ENCODE measurements around the gene MAP3K3.

Gene MAP3K3

DNA sequence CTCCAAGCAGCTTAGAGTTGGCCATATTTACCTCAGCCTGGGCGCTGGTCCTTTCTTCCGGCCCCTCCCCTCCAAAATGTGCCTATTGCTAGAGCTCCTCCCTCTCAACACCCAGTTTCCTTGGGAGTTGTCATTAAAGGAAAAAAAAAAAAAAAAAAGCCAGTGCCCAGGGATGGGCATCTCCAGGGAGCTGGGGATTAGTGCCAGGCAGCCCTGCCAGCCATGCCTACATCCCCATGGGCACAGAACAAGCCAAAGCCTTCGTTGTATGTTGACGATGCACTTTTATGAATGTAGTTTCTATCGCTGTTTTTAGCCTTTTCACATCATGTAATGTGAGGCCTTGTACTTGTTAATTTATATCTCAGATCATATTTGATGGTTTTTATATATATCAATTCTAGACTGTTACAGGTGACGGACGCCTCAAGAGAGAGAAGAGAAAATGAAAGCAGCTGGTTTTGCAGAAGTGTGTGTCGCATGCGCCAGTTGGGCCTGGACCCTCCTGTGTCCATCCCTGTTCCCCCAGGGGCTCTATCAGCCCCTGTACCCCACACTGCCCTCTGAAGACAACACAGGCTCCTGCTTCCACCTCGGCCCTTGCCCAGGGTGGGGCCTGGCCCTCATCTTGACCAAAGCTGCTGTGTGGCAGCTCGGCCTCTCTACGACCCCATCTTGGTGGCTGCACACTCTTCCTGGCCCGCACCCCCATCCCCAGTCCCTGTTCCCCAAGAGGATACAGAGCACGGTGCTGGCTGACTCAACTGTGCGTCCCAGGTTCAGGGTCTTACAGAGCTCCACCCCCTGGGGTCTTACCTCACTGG lies 72.9 kb downstream of the MAP3K3 start:
- no peak for DNase-seq

DNA sequence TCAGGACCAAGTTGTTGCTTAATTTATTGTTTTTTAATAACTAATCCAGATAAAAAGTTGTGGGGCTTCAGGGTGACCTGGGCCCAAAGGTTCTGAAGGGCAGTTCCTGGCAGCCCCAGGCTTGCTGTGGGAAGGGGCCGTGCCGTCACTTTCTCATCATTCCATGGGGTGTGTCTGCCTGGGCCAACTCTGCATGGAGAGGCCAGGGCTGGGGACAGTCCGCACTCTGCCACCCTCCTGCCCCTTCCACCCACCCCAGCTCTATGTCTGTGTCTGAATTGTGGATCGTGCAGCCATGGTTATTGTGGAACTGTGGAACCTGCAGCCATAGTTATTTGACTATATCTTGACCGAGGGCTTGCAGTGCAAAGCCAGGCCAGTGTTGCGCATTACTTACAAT lies 73.7 kb downstream of the MAP3K3 start:
- DNase-seq = no peak

DNA sequence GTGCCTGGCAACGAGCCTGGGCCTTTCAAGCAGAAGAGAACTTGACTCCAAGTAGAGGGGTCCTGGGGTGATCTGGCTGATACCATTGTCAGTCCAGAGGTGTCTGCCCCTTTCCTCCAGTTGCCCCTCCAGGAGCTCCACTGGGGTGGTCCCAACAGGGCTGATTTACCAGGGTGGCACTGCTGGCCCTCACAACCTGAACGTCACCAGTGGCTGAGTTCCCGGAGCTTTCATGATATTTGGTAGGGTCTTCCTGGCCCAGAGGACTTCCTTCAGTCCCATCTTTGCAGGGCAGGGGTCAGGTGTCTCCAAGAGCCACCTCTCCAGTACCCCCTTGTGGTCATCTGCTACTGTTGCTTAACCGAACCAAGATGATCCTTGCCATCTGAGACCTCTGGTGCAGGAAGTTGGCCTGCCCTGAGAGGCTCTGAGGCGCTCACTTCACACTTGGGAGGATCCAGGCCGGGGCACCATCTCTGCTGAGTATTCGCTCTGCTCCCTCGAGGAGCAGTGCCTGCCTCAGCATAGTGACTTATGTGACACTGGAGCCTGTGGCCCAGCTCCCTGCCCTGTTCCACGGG lies 74.3 kb downstream of the MAP3K3 start:
- peak; percentile 12 for DNase-seq

DNA sequence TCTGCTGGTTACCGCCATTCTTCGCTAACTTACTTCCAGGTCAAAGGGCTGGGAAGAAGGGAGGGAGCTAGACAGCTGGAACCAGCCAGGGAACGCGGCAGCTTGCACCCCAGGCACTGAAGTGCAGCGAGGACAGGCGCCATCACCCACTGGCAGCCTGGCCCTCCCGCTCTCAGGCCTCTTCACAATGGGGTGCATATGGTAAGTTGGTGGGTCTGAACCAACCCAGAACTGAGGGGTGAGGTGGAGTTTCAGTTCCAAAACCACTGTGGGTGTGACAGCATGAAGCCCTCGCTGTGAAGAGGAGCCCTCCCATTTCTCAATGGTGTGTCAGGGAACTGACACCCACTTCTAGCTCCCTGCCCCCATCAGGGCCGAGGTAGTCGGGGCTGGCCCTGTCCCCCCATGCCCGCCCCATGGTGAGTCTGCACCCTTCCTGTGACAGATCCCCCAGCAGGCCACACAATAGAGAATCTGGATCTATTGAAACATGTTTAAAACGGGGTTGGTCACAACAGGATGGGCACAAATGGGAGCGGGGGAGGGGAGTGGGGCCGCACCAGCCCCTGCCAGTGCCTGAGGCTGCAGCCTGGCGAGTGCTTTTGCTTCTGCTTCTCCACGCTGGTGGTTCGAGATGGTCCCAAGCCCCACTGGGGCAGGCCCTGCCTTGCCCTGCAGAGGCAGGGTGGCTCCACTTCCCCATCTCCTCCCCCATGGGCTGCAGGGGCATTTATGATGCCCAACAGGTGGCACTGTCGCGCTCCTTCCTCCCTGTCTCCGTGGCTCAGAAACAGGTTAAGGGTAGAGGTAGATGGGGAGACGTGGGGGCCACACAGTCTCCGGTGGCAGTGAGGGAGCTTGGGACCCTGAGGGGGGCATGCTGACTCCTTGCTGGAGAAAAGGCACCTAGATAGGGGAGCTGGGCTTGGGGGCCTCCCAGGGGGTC lies 75.4 kb downstream of the MAP3K3 start:
- peak; percentile 45 for DNase-seq

DNA sequence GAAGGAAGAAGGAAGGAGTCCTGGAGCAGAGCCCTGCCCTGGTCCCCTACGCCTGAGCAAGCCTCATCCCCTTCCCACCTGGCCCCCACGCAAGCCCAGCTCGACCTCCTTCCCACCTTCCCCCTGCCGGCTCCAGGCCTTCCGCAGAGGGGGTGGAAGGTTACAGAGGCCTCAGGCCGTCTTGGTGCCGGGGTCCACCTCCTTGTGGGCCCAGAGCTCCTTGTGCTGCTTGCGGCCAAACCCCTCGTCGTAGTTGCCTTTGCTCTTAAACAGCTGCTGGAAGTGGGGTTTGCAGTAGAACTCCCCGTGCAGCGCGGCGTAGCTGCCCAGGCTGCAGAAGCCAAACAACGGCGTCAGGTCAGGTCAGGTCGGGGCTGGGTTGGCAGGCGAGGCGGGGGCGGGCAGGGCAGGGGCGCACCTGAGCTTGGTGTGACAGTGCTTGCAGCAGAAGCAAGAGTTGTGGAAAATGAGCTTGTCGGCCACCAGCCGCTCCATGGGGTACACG lies 76.2 kb downstream of the MAP3K3 start:
- no peak for DNase-seq

DNA sequence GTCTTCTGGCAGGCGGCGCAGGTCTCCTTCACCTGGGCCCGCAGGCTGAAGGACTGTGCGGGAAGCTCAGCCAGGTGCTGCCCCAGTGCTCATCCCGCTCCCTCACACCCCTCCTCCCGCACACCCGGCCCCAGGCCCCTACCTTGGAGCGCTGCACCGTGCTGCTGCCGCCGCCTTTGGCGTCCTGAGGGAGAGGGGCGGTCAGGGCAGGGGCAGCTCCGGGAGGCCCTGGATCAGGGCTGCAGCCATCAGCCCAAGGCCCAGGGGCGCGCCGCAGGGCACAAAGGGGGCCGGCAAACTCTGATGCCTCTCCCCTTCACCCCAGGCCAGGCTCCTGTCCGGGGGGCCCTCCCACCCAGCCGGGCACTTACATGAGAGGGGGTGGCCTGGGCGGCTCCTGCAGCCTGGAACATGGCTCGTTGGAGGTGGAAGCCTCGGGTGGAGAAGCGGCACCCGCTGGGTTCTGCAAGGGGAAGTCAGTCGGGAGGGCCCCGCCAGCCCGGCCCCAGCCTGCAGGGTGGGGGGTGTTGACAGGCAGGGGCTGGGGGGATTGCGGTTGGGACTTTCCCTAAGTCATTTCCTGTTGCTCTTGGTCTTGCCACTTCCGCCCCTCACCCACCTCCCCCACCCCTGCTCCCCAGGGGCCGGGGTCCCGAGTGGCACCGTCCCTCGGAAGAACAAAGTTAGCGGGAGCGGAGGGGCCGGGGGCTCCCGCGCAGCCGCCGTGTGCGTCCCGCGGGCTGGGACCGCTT lies 76.8 kb downstream of the MAP3K3 start:
- peak; percentile 27 for DNase-seq

DNA sequence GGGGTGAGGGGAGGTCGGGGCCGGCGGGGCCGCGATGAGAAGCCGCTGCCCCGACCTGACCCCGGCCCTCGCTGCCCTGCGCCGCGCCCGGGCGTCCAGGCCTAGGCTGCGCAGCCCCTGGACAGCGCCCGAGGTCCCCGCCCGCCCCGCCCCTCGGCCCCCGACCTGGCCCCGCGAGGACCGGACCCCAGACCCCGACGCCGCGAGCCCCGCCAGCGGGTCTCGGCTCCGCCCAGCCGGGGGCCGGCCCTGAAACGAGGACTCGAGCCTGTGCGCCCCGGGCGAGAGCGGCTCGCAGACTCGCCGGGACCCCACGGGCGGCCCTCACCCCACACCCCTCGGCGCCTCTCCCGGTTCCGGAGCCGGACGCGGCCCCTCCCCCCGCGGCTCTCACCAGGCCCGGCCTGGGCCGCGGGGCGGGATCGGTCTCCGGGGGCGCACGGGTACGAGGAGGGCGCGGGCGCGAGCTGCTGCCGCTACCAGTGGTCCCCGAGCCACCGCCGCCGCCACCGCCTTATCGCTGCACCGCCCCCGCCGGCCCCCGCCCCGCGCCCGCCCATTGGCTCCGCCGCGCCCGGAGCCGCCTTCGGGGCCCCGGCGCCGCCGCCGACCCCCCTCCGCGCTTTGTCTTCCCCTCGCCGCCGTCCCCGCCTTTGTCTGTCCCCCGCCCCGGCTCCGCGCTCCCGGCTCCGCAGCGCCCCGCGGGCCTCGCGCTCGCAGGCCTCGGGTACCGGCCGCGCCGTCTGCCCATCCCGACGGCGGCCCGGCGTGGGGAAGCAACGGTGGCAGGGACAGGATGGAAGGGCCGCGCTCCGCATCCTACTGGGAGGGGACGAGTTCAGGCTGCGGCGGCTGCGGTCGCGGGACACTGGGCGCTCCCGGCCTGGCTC lies 77.7 kb downstream of the MAP3K3 start, which contains the start of gene LIMD2:
LIMD2 (minus strand) TSS at position 488 of the 890 bp plus-strand sequence. CDS start 827 bp downstream, outside the sequence.
- peak; percentile 85 for DNase-seq

DNA sequence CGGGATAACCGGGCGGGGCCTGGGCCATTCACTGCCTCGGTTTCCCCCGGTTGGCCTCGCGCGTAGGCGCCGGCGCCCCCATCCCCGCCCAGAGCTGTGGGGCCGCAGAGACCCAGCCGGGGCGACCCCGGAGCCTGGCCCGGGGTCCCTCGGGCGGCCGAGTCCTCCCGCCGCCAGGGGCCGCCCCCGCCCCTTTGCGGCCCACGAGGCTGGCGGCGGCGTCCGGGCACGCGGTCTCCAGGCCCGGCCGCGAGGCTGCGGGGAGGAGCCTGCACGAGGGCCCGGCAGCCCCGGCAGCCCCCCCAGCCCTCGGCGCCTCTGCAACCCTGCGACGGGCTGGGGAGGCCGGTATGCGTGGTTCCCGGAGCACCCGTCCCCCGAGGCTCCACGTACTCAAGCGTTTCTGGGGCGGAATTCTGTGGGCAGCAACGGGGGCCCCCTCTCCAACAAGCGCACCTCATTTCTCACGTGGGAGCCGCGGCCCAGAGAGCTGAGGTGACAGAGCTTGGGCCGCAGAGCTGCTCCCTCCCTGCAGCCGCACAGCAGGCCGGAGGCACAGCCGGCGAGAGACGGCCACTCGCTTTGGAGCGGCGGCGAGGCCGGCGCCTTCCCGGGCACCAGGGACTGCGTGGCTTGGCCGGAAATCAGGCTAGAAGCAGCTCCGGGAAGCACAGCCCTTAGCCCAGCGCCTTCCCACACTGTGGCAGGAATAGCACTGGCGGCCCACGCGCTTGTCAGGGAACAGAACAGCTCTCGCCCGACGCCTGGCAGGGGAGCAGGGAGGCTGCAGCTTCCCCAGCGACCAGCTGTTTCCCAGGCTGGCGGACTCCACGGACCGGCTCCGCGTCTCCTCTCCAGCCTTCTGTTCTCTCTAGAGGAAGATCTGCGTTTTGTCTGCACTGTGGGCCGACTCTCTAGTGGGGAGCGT lies 78.6 kb downstream of the MAP3K3 start:
- DNase-seq = peak; percentile 59

DNA sequence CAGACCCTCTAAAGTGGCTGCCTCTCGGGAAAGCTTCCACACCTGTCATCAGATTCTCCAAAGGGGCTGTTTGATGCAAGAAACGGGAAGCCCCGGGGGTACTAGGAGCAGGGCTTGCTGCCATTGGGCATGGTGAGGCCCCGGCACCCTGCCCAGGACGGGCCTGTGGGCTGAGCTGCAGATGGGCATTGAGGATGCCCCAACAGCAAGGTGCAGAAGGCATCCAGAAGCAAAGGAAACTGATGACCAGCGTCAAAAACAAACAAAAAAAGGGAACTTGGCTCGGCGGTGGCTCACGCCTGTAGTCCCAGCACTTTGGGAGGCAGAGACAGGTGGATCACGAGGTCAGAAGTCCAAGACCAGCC lies 79.2 kb downstream of the MAP3K3 start:
- DNase-seq = no peak

DNA sequence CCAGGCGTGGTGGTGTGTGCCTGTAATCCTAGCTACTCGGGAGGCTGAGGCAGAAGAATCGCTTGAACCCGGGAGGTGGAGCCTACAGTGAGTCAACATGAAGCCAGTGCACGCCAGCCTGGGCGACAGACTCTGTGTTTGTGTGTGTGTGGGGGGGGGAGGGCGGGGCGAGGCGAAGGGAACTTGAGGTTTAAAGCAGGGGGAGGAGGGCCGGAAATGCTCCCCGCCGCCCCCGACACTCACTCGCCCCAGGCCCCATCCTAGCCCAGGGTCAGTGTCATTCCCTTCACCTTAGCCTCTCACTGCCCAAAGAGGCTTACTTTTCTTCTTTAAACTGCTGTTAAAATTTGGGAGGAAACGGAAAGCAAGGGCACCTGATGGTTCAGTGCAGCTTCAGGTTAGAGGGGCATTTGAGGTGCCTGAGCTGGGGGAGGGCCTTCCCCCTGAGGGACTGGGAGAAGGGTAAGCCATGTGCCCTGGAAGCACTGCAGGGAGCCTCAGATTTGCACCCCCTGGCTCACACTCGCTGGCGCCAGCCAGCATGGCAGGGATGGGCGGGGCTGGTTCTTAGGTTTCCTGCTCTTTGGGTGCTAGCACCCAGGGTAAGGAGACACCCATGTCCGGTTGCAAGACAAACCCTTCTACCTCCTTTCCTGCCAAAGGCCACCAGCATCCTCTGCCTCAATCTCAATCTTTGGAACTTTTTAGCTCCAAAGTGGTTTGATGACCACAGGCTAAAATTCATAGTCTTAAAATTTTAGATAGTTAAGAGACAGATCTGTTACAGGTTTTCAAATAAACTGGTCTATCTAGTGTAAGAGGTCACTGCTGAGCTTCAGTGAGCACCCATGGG lies 79.9 kb downstream of the MAP3K3 start:
- peak; percentile 80 for DNase-seq

DNA sequence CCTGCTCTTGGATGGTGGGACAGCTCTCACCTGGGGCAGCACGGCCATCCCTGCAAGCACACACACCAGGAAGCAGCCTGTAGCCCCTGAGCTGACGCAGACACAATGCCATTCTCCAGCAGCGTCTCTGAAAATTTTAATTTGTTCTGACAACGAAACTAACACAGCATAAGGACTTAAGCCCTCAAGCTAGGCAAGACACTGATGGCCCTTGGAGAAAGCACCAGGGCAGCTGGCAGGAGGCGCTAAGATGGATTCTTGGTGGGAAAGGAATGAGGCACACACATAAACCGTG lies 80.5 kb downstream of the MAP3K3 start:
- DNase-seq = no peak

DNA sequence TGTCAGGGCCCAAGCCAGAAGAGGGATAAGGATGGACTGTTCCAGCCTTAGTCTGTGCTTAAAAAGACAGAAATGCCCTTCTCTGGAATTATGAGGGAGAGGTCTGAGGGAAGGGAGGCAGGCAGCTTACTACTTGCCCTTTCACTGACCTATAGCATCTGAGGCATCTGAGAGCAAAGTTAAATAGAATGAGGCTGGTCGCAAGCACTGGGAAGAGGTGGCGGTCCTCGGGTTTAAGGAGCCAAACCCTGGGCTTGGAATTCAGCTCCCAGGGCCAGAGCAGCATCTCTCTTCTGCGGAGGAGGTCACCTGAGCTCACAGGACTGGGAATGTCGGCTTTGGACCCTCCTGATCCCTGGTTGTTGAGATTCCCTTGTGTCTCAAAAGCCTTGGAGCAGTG lies 80.8 kb downstream of the MAP3K3 start:
- DNase-seq = no peak

DNA sequence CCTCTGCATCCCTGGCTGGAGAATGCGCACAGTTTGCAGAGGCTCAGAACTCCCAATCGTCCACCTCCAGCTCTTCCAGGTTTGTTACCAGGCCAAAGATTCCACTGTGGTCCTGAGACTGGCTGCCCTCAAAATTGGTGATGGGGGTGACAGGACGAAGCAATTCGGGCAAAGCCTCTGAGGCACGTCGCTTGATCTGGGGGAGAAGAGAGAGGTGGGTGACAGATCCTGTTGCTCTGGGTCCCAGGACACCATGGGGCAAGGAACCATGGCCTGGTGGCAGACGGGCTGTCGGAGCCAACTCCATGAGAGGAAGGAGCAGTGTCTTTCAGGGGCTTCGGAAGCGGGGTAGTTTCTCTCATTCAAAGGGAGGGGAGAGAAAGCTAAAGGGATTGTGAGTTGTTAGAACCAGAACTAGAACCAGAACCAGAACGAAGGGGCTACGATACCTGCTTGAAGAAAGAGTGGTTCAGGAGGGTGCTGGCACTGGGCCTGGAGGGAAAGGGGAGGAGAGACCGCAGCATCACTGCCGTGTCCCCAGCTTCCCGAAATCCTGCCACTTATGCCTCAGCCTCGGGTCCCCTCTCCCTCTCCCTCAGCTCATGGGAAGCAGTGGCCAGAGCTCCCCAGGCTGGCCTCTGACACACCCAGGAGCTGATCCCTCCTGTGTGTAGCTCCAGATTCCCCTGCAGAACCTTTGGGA lies 81.5 kb downstream of the MAP3K3 start:
- no peak for DNase-seq

DNA sequence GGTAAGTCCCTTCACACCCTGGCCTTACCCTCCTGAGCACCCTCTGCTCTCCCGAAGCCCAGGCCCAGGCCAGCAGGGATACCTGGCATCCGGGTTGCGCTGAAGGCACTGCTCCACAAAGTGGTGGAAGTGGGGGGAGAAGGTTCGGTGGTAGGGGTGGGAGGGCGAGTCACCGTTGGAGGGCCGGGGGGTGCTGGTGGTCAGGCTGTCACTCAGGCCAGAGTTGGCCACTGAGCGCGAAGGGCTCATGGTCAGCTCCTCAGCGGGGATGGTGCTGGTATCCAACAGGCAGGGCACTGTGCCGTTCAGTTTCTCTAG lies 82.0 kb downstream of the MAP3K3 start:
- no peak for DNase-seq

DNA sequence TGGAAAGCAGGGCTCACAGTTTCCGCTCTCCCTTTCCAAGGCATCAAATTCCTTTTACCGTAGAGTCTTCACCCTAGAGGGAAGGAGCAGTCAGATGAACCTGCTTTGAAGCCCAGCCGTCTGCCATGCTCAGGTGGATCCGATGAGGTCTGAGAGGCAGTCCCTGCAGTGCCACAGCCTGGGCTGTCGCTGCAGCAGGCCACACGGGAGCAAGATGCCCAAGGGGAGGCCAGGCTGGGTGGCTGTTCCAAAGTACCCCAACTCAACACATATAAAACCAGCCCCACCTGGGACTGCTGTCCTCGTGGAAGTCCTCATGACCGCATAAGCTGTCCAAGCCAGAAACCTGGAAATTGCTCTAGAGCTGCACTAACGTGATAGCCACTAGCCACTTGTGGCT lies 82.6 kb downstream of the MAP3K3 start:
- no peak for DNase-seq

DNA sequence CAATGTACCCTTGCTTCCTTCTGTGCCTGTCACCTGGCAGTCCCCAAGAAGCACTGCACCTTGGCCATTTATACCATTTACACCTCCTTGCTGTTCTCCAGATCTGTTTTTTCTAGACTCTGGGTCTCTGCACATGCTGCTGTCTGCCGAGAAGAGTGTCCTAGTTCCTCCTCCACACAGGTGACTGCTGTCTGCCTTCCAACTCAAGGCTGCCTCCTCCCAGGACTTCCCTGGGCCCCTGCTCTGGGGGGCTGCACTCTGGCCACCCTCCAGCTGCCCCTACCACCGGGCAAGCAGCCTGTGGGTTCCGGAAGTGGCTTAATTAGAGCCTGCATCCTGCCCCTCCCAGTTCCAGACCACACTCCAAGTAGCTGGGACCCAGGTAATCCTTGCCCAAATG lies 83.4 kb downstream of the MAP3K3 start:
- no peak for DNase-seq

DNA sequence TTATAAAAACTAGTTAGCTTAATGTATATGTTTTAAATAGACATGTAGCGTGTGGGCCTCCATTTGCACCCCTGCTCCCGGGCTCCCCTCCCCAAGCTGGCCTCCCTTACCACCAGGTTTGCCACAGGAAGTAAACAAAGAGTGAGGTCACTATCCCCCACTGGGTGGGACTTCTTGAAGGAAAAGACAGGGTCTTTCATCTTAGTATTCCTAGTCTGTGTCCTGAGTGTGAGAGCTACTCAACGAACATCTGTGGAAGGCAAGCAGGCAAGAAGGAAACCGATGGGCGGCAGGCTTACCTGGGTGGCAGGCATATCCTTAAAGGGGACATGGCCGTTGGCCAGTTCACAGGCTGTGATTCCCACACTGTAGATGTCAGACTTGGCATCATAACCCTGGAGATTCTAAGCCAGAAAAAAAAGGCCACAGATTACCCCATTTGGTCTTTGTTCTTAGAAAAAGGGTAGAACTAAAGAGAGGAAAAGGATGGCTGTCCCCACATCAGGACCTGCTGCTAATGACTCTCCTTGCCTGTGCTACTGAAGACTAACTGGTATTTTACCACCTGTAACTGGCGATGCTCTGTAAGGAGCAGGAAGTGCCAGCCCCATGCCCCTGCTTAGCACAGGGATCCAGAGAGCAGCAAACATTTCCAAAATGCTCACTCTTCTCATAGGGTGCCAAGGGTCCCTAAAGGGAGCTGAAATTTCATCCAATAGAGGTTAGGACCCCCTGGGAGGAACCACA lies 84.3 kb downstream of the MAP3K3 start:
- DNase-seq = no peak

DNA sequence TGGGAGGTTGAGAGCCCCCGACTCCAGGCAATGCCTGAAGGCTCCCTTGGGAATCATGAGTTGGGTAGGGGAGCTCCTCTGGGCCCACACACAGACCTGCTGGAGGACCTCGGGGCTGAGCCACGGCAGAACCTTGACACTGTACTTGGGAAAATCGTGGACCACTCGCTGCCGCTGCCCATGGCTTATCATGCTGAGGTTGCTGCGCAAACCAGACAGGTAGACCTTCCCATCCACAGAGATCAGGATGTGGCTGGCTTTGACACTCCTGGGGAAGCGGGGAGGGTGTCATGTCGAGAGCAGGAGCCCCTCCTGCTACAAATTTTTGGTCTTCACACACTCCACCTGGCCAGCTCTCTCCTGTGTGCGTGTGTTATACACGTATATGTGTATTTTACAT lies 84.9 kb downstream of the MAP3K3 start:
- no peak for DNase-seq
